ENCODE data around the gene CLDN14. TPM values are rescaled to one million over a fixed set of nuclear protein-coding genes. Genes with fewer than 3 reads are reported as not detected.
A peak's percentile ranks its signal among the peaks of the same experiment; 100 is the strongest.

CLDN14 gene
- total RNA-seq, 1 experiment from 2014 or later, result not detected

DNA sequence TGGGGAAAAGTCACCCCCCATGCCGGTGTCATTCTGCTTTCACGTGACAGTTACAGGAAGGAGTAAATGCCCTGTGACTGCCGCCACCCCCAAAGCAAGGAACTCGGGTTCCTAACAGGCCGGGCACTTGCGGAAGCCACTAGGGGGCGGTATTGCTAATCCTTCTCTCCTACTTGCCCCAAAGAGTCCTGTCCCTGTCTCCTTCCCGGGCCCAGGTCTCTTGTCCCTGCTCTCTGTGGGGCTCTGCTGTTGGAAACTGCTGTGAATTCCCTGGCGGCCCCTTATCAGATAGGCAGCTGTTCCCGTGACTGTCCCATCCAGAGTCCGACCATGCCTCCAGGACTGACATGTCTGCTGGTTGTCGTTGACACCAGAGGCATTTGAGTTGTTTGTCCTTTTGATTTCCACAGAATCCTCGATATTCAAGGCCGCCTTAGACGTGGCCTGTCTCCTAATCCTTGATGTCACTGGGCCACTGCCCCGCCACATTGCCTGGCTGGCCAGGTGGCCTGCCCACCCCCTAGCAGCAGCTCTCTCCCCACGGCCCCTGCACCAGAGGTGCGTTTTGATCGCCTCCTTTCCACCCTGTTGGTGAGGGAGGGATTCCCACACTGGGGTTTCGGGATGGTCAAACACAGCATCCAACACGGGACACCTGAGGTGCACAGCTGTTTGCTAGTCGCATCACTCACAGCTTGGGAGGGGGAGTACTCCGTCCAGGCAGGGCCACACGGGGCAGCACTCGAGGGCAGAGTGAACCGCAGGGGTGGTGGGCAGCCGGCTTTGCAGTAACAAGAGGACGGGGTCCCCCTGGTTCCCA, 57.4 kb downstream of the CLDN14 start:
- peaks cover 4% of the 10 kb centered on the region for H4K20me1 ChIP-seq (ENCODE audit: control insufficient read depth, insufficient read depth, insufficient read length)
- no peaks in the 10 kb centered on the region; the same call in 1 of the 2 replicates for H3K4me1 ChIP-seq (ENCODE audit: insufficient read depth, low read length)
- no peak overlapping the region for H3K4me2 ChIP-seq (ENCODE audit: insufficient read depth, insufficient read length, low read length)
- no peak overlapping the region for H2AFZ ChIP-seq (ENCODE audit: low read length)
- no peak overlapping the region for H3K14ac ChIP-seq (ENCODE audit: insufficient read depth, low read length)
- no peak overlapping the region for H3K23ac ChIP-seq (ENCODE audit: insufficient read length, low read depth, low read length)
- H4K91ac ChIP-seq (ENCODE audit: insufficient read length, low read depth, low read length), result no peak overlapping the region
- no peak overlapping the region for H3T11ph ChIP-seq (ENCODE audit: low read length)
- no peak overlapping the region for H3K18ac ChIP-seq (ENCODE audit: insufficient read length, low read depth, low read length)
- H3K23me2 ChIP-seq (ENCODE audit: insufficient read length, low read depth, low read length, poor library complexity, severe bottlenecking), result no peaks in the 10 kb centered on the region
- H2BK12ac ChIP-seq (ENCODE audit: insufficient read length, low read depth, low read length), result no peak overlapping the region
- no peak overlapping the region for H2BK5ac ChIP-seq (ENCODE audit: insufficient read length, low read length)
- no peak overlapping the region for H2BK15ac ChIP-seq (ENCODE audit: low read depth, low read length)
- no peak overlapping the region for H4K5ac ChIP-seq (ENCODE audit: insufficient read length, low read depth, low read length)
- no peak overlapping the region for H4K8ac ChIP-seq (replicated peaks; ENCODE audit: insufficient read length, low read depth, low read length)
- peak; percentile 86 for DNase-seq
- H3K4me1 Mint-ChIP-seq, result peaks cover 11 to 19% of the 10 kb centered on the region in 2 experiments
- no peaks in the 10 kb centered on the region for H3K9me3 ChIP-seq (ENCODE audit: control insufficient read depth, low read depth, low read length)
- no peak overlapping the region for H3K4me3 Mint-ChIP-seq
- H3K4ac ChIP-seq (ENCODE audit: low read depth, low read length), result no peak overlapping the region
- no peaks in the 10 kb centered on the region for H3K27me3 ChIP-seq (ENCODE audit: insufficient read depth, low read length)
- no peaks in the 10 kb centered on the region for H3K27me3 Mint-ChIP-seq (ENCODE audit: low read depth)
- H3K56ac ChIP-seq (ENCODE audit: insufficient read length, low read depth, low read length), result no peak overlapping the region
- peaks cover 4 to 12% (median 5%) of the 10 kb centered on the region in 3 experiments; a peak in 5 of 7 replicates for H3K36me3 Mint-ChIP-seq (ENCODE audit: insufficient read depth in 1 of 3, low read depth in 3 of 3)
- no CpG with 5 or more reads among the region's 28 CpGs for WGBS (ENCODE audit: extremely low coverage, insufficient read length, low lambda C conversion rate)
- H3K27ac ChIP-seq (ENCODE audit: insufficient read length, low read depth, low read length), result no peak overlapping the region
- H2BK120ac ChIP-seq (ENCODE audit: low read depth, low read length, poor library complexity, severe bottlenecking), result no peak overlapping the region
- no peaks in the 10 kb centered on the region for H3K79me1 ChIP-seq (ENCODE audit: insufficient read depth, low read depth, low read length, poor library complexity, severe bottlenecking)
- H3K79me2 ChIP-seq (ENCODE audit: insufficient read depth, low read length), result no peaks in the 10 kb centered on the region
- H3K9ac ChIP-seq (ENCODE audit: extremely low read depth, insufficient read length, low read length), result no peak overlapping the region
- peak overlapping the region in 2 of 3 experiments; percentile 20 to 49; a peak in 3 of 7 replicates for H3K27ac Mint-ChIP-seq
- H3K9me3 Mint-ChIP-seq, result no peaks in the 10 kb centered on the region; a peak in 1 of 5 replicates
- no peak overlapping the region for H2AK5ac ChIP-seq (ENCODE audit: insufficient read length, low read length)
- H2BK20ac ChIP-seq (ENCODE audit: low read depth, low read length, poor library complexity, severe bottlenecking), result no peak overlapping the region
- TF ChIP-seq, protein P1, sequence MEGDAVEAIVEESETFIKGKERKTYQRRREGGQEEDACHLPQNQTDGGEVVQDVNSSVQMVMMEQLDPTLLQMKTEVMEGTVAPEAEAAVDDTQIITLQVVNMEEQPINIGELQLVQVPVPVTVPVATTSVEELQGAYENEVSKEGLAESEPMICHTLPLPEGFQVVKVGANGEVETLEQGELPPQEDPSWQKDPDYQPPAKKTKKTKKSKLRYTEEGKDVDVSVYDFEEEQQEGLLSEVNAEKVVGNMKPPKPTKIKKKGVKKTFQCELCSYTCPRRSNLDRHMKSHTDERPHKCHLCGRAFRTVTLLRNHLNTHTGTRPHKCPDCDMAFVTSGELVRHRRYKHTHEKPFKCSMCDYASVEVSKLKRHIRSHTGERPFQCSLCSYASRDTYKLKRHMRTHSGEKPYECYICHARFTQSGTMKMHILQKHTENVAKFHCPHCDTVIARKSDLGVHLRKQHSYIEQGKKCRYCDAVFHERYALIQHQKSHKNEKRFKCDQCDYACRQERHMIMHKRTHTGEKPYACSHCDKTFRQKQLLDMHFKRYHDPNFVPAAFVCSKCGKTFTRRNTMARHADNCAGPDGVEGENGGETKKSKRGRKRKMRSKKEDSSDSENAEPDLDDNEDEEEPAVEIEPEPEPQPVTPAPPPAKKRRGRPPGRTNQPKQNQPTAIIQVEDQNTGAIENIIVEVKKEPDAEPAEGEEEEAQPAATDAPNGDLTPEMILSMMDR (conservative IDR thresholded peaks at IDR 0.05), result peak; percentile 91

Measured in H9 (cell line).